PC-3 (cell line): ENCODE measurements around the gene TLR6. TPM values are rescaled to one million over a fixed set of nuclear protein-coding genes. Genes with fewer than 3 reads are reported as not detected.

ENCODE experiments used
- ATAC-seq: fragments of 200-7000 bp; cut with Tn5 transposase; 2 replicates; pipeline ENCODE4 v1.9.1; 2020; ENCODE audit warnings: mild to moderate bottlenecking, moderate library complexity
- BruUV-seq: library from RNA; stranded (reverse); fragments of 400-500 nt; replicated peaks from 2 replicates; lab custom pipeline; 2021; lab: Mats Ljungman, UMichigan
- CTCF ChIA-PET: fragments of 300-600 bp; sonication (Branson Sonifier 250); formaldehyde crosslinking; loops from one replicate; lab custom pipeline; 2022; ENCODE audit warnings: antibody characterized with exemption; lab: Charles Lee
- POLR2A ChIA-PET: fragments of 300-600 bp; sonication (Branson Sonifier 250); formaldehyde crosslinking; loops from one replicate; lab custom pipeline; 2022; ENCODE audit warnings: antibody characterized with exemption; ENCODE audit not compliant: unreplicated experiment; lab: Charles Lee
- DNase-seq: peaks from one replicate; pipeline ENCODE4 v3.0.0-alpha.2; 2015
- H2AFZ ChIP-seq: fragments of 300-600 bp; sonication (generic); 2 replicates; pipeline ENCODE4 v1.6.0; 2016; ENCODE audit warnings: antibody characterized with exemption, low read length
- H3F3A ChIP-seq: fragments of 300-600 bp; sonication (generic); one replicate; pipeline ENCODE4 v1.6.0; 2017; ENCODE audit warnings: antibody characterized with exemption, low read length, control low read depth, mild to moderate bottlenecking; ENCODE audit not compliant: unreplicated experiment
- H3K27ac ChIP-seq: fragments of 300-600 bp; sonication (generic); 2 replicates; pipeline ENCODE4 v1.5.1; 2016; ENCODE audit warnings: mild to moderate bottlenecking, low read length
- H3K27me3 ChIP-seq: fragments of 300-600 bp; sonication (generic); 2 replicates; pipeline ENCODE4 v1.6.1; 2016; ENCODE audit warnings: low read length, mixed read lengths
- H3K36me3 ChIP-seq: fragments of 300-600 bp; sonication (generic); 2 replicates; pipeline ENCODE4 v1.6.1; 2016; ENCODE audit warnings: low read depth, mixed run types, low read length, mixed read lengths
- H3K4me1 ChIP-seq: fragments of 300-600 bp; sonication (generic); 2 replicates; pipeline ENCODE4 v1.5.1; 2016; ENCODE audit warnings: low read length; ENCODE audit not compliant: insufficient read depth
- H3K4me2 ChIP-seq: fragments of 300-600 bp; sonication (generic); 2 replicates; pipeline ENCODE4 v1.6.0; 2016; ENCODE audit warnings: low read length
- H3K4me3 ChIP-seq: fragments of 300-600 bp; sonication (generic); 2 replicates; pipeline ENCODE4 v1.5.1; 2016; ENCODE audit warnings: mild to moderate bottlenecking, low read length, mixed read lengths
- H3K79me2 ChIP-seq: fragments of 300-600 bp; sonication (generic); 2 replicates; pipeline ENCODE4 v1.6.1; 2017; ENCODE audit warnings: low read length, mixed read lengths
- H3K9ac ChIP-seq: fragments of 300-600 bp; sonication (generic); 2 replicates; pipeline ENCODE4 v1.6.0; 2016; ENCODE audit warnings: mild to moderate bottlenecking, low read length
- H3K9me2 ChIP-seq: fragments of 300-600 bp; sonication (generic); replicated peaks from 2 replicates; pipeline ENCODE4 v1.6.1; 2016; ENCODE audit warnings: mixed run types, low read length, mixed read lengths
- H3K9me3 ChIP-seq: fragments of 300-600 bp; sonication (generic); 2 replicates; pipeline ENCODE4 v1.6.1; 2016; ENCODE audit warnings: low read length, mixed read lengths
- H4K20me1 ChIP-seq: fragments of 300-600 bp; sonication (generic); 2 replicates; pipeline ENCODE4 v1.6.1; 2016; ENCODE audit warnings: low read length, mixed read lengths
- EZH2 ChIP-seq: fragments of 300-600 bp; sonication (generic); IDR thresholded peaks from one replicate; pipeline ENCODE4 v1.6.1; 2017; ENCODE audit warnings: antibody characterized with exemption, mild to moderate bottlenecking, low read length; ENCODE audit not compliant: unreplicated experiment
- EZH2phosphoT487 ChIP-seq: fragments of 300-600 bp; sonication (generic); IDR thresholded peaks from 2 replicates; pipeline ENCODE4 v1.6.1; 2018; ENCODE audit warnings: mild to moderate bottlenecking, antibody characterized with exemption, low read length, borderline replicate concordance
- intact Hi-C: fragments of 100-400 bp; cut with micrococcal nuclease; formaldehyde crosslinking; loops from 2 replicates; pipeline ENCODE4 v1.9.0; 2023
- microRNA-seq: library from miRNA; unstranded; fragments of <30 nt; microRNA quantifications from one replicate; pipeline ENCODE4 v1.1.0, GENCODE V29; 2020; ENCODE audit not compliant: unreplicated experiment
- total RNA-seq: library from RNA; depleted of rRNA; stranded (reverse); fragments of >200 nt; gene quantifications from 2 replicates; pipeline ENCODE4 v1.2.3, GENCODE V29; 2014; rRNA removed
- TF ChIP-seq, protein P1 (sequence below): fragments of 300-600 bp; sonication (generic); conservative IDR thresholded peaks from 2 replicates; pipeline ENCODE4 v1.5.1; 2017; ENCODE audit warnings: antibody characterized with exemption, low read depth, mild to moderate bottlenecking, low read length

The TLR6 gene
- total RNA-seq, 1 experiment from 2014 or later = 1.2 TPM

- no peak overlapping the region for H3K4me3 ChIP-seq
- ATAC-seq (no peak), DNase-seq (no peak)
- ChIA-PET POLR2A (no interaction called here), CTCF (no interaction called here)
- H4K20me1 ChIP-seq = no peaks in the 10 kb centered on the region
- H3K9ac ChIP-seq = no peak overlapping the region
- no peak overlapping the region for H3K27ac ChIP-seq
- H3K4me1 ChIP-seq = no peaks in the 10 kb centered on the region; the same call in 1 of the 2 replicates
- H3K4me2 ChIP-seq = no peak overlapping the region
- H3K9me2 ChIP-seq = no peaks in the 10 kb centered on the region
- H3K79me2 ChIP-seq = no peaks in the 10 kb centered on the region
- no TSS peak for BruUV-seq
- intact Hi-C loops = no loop called here
- H3F3A ChIP-seq = no peaks in the 10 kb centered on the region
- H3K27me3 ChIP-seq = no peaks in the 10 kb centered on the region
- no peaks in the 10 kb centered on the region for H3K36me3 ChIP-seq
- no peaks in the 10 kb centered on the region for H3K9me3 ChIP-seq
- no peak overlapping the region for H2AFZ ChIP-seq
- TF ChIP-seq, protein P1, sequence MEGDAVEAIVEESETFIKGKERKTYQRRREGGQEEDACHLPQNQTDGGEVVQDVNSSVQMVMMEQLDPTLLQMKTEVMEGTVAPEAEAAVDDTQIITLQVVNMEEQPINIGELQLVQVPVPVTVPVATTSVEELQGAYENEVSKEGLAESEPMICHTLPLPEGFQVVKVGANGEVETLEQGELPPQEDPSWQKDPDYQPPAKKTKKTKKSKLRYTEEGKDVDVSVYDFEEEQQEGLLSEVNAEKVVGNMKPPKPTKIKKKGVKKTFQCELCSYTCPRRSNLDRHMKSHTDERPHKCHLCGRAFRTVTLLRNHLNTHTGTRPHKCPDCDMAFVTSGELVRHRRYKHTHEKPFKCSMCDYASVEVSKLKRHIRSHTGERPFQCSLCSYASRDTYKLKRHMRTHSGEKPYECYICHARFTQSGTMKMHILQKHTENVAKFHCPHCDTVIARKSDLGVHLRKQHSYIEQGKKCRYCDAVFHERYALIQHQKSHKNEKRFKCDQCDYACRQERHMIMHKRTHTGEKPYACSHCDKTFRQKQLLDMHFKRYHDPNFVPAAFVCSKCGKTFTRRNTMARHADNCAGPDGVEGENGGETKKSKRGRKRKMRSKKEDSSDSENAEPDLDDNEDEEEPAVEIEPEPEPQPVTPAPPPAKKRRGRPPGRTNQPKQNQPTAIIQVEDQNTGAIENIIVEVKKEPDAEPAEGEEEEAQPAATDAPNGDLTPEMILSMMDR = no peak
- TF ChIP-seq EZH2phosphoT487 = no peak
- no peak for TF ChIP-seq EZH2
Observed at GRCh38 chr4:38775326-38775725, 81.3 kb downstream of the TLR6 start.

- Histone ChIP-seq H3K9ac (no peak overlapping the region), H4K20me1 (no peaks in the 10 kb centered on the region), H3F3A (no peaks in the 10 kb centered on the region), H3K4me2 (no peak overlapping the region), H2AFZ (no peak overlapping the region), H3K79me2 (no peaks in the 10 kb centered on the region), H3K27ac (no peak overlapping the region), H3K9me3 (no peaks in the 10 kb centered on the region), H3K4me1 (no peaks in the 10 kb centered on the region; the same call in 1 of the 2 replicates), H3K27me3 (no peaks in the 10 kb centered on the region), H3K36me3 (no peaks in the 10 kb centered on the region), H3K9me2 (no peaks in the 10 kb centered on the region), H3K4me3 (no peak overlapping the region)
- DNase-seq = peak; percentile 28
- no peak for ATAC-seq
- no peak for TF ChIP-seq EZH2phosphoT487
- TF ChIP-seq, protein P1 = no peak
- TF ChIP-seq EZH2 = no peak
- BruUV-seq = no TSS peak
- CTCF ChIA-PET = no interaction called here
- POLR2A ChIA-PET = no interaction called here
- intact Hi-C loops = no loop called here
Observed at GRCh38 chr4:38774181-38774955, 82.2 kb downstream of the TLR6 start.

Small RNA genes lying within 50 kb of the gene (microRNA-seq; reads per million reads assigned to microRNA genes)
- gene MIR574 = 148 reads per million, percentile 67 among the genes with 10 or more reads in this experiment

Other genes starting within 250 kb of the TLR6 start
- 12.4 and 14.6 TPM in 2 replicates for gene KLF3, start 192.6 kb downstream of the TLR6 start, total RNA-seq
- not detected in 2 replicates for gene TLR10, start 73.8 kb downstream of the TLR6 start, total RNA-seq
- 0.40 and 0.47 TPM in 2 replicates for gene TLR1, start 52.0 kb downstream of the TLR6 start, total RNA-seq
- gene FAM114A1, start 11.0 kb upstream of the TLR6 start, total RNA-seq = 21.5 and 25.0 TPM in 2 replicates
- 32.1 and 41.5 TPM in 2 replicates for gene TMEM156, start 175.6 kb upstream of the TLR6 start, total RNA-seq
- gene KLHL5, start 205.4 kb upstream of the TLR6 start, total RNA-seq = 84.8 and 92.7 TPM in 2 replicates